BJ (cell line): Measurements from ENCODE around the gene KRT222. TPM values are rescaled to one million over a fixed set of nuclear protein-coding genes. Genes with fewer than 3 reads are reported as not detected.

Experiments used
- CTCF ChIA-PET: fragments of 350-600 bp; formaldehyde crosslinking; extraction: SDS; loops from one replicate; lab custom pipeline; 2021; ENCODE audit warnings: antibody characterized with exemption, inconsistent platforms; lab: Yijun Ruan, JAX
- POLR2A ChIA-PET: fragments of 300-600 bp; sonication (Branson Sonifier 250); formaldehyde crosslinking; extraction: SDS; loops from one replicate; lab custom pipeline; 2021; ENCODE audit warnings: antibody characterized with exemption; lab: Charles Lee
- DNase-seq: peaks from one replicate; pipeline ENCODE4 v3.0.0-alpha.2; 2011; ENCODE audit warnings: low read depth
- H3K27me3 ChIP-seq: 2 replicates; pipeline ENCODE4 v1.6.0; 2011; ENCODE audit warnings: low read length; ENCODE audit not compliant: control insufficient read depth, insufficient read depth
- H3K36me3 ChIP-seq: 2 replicates; pipeline ENCODE4 v1.5.1; 2011; ENCODE audit warnings: low read length; ENCODE audit not compliant: control insufficient read depth, insufficient read depth
- H3K4me3 ChIP-seq: 2 replicates; pipeline ENCODE4 v1.5.1; 2011; ENCODE audit warnings: low read depth, mild to moderate bottlenecking, control low read depth, low read length
- CTCF ChIP-seq: IDR thresholded peaks from 2 replicates; pipeline ENCODE4 v1.5.1; 2011; ENCODE audit warnings: low read depth, mild to moderate bottlenecking, control low read depth, inconsistent platforms, low read length, moderate library complexity; ENCODE audit not compliant: insufficient read depth
- polyA minus RNA-seq: library from RNA; depleted of rRNA, polyadenylated mRNA; stranded (reverse); fragments of >200 nt; gene quantifications from 2 replicates; pipeline ENCODE4 v1.2.3, GENCODE V29; 2011; rRNA and poly(A)+ RNA removed
- polyA plus RNA-seq: library from polyadenylated mRNA; depleted of rRNA; stranded (reverse); fragments of >200 nt; gene quantifications from 2 replicates; pipeline ENCODE4 v1.2.3, GENCODE V29; 2011; rRNA removed

Gene KRT222
- not detected in 2 replicates for polyA plus RNA-seq
- polyA minus RNA-seq = not detected in 2 replicates

- Histone ChIP-seq H3K27me3 (peaks cover 15% of the 10 kb centered on the region), H3K36me3 (no peaks in the 10 kb centered on the region), H3K4me3 (no peak within 1 kb of the TSS)
- no peak for DNase-seq
- ChIA-PET POLR2A (interaction anchor here (0.6 kb wide), 1 partner anchor 28 kb away, joined by 3 read pairs; no protein-coding TSS in a partner anchor), CTCF (interaction anchor here (1.9 kb wide), 1 partner anchor 45 kb away, joined by 4 read pairs; no protein-coding TSS in a partner anchor)
- TF ChIP-seq CTCF = no peak
These were observed at the start of gene KRT222 for GRCh38 chr17:40664582-40665333. Gene KRT222 (minus strand): TSS chr17:40665177. CDS start chr17:40665099, 78 bp downstream.

- DNase-seq = no peak
- TF ChIP-seq CTCF = no peak
- H3K27me3 ChIP-seq = peaks cover 13% of the 10 kb centered on the region
- H3K36me3 ChIP-seq = no peaks in the 10 kb centered on the region
- ChIA-PET CTCF (no interaction called here), POLR2A (no interaction called here)
- no peak overlapping the region for H3K4me3 ChIP-seq
These were observed 49.5 kb upstream of the KRT222 start for GRCh38 chr17:40714473-40714872.

GRCh38 chr17:40707745-40708144 is 42.8 kb upstream of the KRT222 start:
- TF ChIP-seq CTCF = no peak

GRCh38 chr17:40705584-40705983 is 40.6 kb upstream of the KRT222 start:
- Histone ChIP-seq H3K4me3 (no peak overlapping the region), H3K27me3 (peaks cover 7% of the 10 kb centered on the region), H3K36me3 (no peaks in the 10 kb centered on the region)
- DNase-seq = no peak
- ChIA-PET POLR2A (no interaction called here), CTCF (interaction anchor here (1.9 kb wide), 1 partner anchor 12 kb away, joined by 4 read pairs; no protein-coding TSS in a partner anchor)
- TF ChIP-seq CTCF = no peak

More at GRCh38 chr17:40707745-40708144, 42.8 kb upstream of the KRT222 start:
- Histone ChIP-seq H3K36me3 (no peaks in the 10 kb centered on the region), H3K27me3 (peaks cover 8% of the 10 kb centered on the region), H3K4me3 (no peak overlapping the region)
- ChIA-PET CTCF (no interaction called here), POLR2A (no interaction called here)
- DNase-seq = no peak

GRCh38 chr17:40703652-40704051 is 38.7 kb upstream of the KRT222 start, which contains the start of gene KRT24:
Gene KRT24 (minus strand): TSS chr17:40703752. CDS start chr17:40703693, 59 bp downstream.
- ChIA-PET CTCF (interaction anchor here (1.7 to 1.9 kb wide), 2 partner anchors 10 to 20 kb away, joined by 4 read pairs; no protein-coding TSS in a partner anchor), POLR2A (no interaction called here)
- TF ChIP-seq CTCF = no peak
- DNase-seq = no peak
- Histone ChIP-seq H3K27me3 (peaks cover 10% of the 10 kb centered on the region), H3K4me3 (no peak within 1 kb of the TSS), H3K36me3 (no peaks in the 10 kb centered on the region)
